ENCODE data around the gene GRAMD1B. TPM values are rescaled to one million over a fixed set of nuclear protein-coding genes. Genes with fewer than 3 reads are reported as not detected.
"Not testable (repeated sequence)": the region's sequence is repeated elsewhere in the genome, so short reads cannot be mapped to it uniquely, and the experiment has no call there.

Gene GRAMD1B
- total RNA-seq, 3 donors from 2014 or later, result 20.2 to 24.4 (median 23.7) TPM

DNA sequence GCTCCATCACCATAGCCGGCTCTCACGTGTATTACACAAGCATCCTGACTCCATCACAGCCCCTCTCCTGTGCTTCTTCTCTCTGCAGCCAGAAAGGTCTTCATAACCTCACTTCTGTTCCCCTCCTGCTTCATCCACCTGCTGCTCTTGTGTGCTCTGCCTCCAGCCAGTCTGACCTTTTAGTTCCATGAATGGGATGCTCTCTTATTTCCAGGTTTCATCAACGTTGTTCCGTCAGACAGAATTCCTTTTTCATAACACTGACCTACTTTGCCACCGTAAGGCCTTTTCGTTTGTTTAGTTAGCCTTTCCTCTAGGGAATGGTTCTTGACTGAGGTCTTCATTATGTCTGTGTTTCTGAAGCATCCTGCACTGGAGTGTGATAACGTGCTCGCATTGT is 18.8 kb downstream of the GRAMD1B start:
- H3K9me3 Mint-ChIP-seq, result no peaks in the 10 kb centered on the region
- H3K4me3 Mint-ChIP-seq, result no peak overlapping the region
- DNase-seq, result no peak
- H3K27me3 Mint-ChIP-seq (ENCODE audit: low read depth), result no peaks in the 10 kb centered on the region
- no peaks in the 10 kb centered on the region for H3K36me3 Mint-ChIP-seq (ENCODE audit: insufficient read depth)
- H3K4me1 Mint-ChIP-seq (ENCODE audit: low read depth), result peaks cover 19% of the 10 kb centered on the region
- no peak for ATAC-seq

DNA sequence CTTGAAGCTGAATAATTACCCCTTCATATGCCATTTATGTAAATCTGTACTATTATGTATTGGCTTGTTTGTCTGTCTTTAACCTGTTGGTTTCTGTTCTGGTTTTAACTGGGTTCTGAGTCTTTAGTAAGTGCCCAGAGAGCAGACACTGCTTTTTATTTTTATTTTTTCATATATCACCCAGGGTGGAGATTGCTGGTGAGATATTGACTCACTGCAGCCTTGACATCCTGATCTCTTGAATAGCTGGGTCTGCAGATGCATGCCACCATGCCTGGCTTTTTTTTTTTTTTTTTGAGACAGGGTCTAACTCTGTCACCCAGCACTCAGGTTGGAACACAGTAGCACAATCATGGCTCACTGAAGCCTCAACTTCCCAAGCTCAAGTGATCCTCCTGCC is 19.4 kb downstream of the GRAMD1B start:
- H3K4me3 Mint-ChIP-seq, result no peak overlapping the region
- peaks cover 25% of the 10 kb centered on the region for H3K4me1 Mint-ChIP-seq (ENCODE audit: low read depth)
- no peaks in the 10 kb centered on the region for H3K9me3 Mint-ChIP-seq
- H3K27me3 Mint-ChIP-seq (ENCODE audit: low read depth), result no peaks in the 10 kb centered on the region
- H3K36me3 Mint-ChIP-seq (ENCODE audit: insufficient read depth), result no peaks in the 10 kb centered on the region
- DNase-seq, result no peak
- ATAC-seq, result no peak

DNA sequence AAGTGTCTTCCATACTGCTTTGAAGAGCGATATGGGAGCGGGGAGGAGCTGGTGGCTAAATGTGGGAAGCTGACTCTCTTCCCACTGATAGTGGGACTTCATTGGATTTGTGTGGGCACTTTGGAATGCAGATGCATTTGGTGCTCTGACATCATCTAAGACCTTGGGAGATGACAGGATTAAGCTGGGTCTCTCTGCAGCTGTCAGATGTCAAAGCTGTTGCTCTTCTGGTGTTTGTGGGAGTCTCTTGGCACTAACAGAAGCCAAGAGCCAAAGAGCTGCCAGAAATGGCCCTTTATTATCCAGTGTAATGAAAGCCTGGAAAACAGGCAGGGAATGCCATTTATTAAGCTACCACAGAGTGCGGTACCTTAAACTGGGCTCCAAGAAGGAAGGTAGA is 20.6 kb downstream of the GRAMD1B start:
- no peak for ATAC-seq
- H3K4me3 Mint-ChIP-seq, result no peak overlapping the region
- H3K4me1 Mint-ChIP-seq (ENCODE audit: low read depth), result peaks cover 35% of the 10 kb centered on the region
- H3K36me3 Mint-ChIP-seq (ENCODE audit: insufficient read depth), result no peaks in the 10 kb centered on the region
- no peaks in the 10 kb centered on the region for H3K9me3 Mint-ChIP-seq
- no peak for DNase-seq
- no peaks in the 10 kb centered on the region for H3K27me3 Mint-ChIP-seq (ENCODE audit: low read depth)

DNA sequence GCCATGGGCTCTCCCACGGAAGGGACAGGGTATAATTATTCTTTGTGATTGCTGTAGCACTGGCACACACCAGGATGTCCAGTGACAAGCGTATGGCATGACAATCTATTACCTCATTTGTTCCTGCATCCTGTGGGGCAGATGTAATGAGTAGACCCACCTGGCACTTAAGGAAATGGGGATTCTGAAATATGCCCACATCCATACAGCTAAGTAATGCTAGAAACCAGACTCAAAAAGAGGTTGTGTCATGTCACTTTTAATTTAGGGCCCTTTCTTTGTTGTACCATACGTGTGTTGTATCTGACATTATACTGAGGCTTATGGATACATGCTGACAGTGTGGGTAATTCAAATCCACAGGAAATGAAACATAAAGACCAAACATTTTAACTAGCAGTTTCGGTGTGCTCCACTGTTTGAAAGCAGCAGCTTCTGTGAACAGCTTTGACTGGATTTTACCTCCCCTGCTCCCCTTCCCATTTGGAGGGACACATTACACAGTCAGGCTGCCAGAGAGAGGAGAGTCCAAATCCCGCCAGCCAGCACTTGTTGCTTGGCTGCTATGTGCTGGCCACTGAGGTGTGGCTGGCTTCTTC is 21.2 kb downstream of the GRAMD1B start:
- H3K4me3 Mint-ChIP-seq, result no peak overlapping the region
- ATAC-seq (no peak), DNase-seq (no peak)
- H3K36me3 Mint-ChIP-seq (ENCODE audit: insufficient read depth), result no peaks in the 10 kb centered on the region
- peaks cover 42% of the 10 kb centered on the region for H3K4me1 Mint-ChIP-seq (ENCODE audit: low read depth)
- H3K9me3 Mint-ChIP-seq, result no peaks in the 10 kb centered on the region
- no peaks in the 10 kb centered on the region for H3K27me3 Mint-ChIP-seq (ENCODE audit: low read depth)

DNA sequence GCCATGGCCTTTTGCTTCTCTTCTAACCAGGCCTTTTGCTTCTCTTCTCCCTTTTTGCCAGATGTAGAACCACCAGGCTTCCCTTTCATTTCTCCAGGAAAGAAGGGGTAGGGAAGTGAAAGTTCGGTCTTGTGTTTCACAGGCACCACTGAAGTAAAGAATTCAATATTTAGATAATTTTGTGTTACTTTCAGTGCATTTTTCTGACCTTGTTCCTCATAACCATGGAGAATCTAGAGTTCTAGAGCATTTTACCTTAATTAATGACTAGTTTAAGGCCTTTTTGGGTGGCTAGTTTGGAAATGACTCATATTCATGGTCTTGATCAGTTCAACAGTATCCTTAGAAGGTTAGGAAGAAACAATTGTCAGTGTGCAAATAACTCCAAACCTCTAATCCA is 22.7 kb downstream of the GRAMD1B start:
- ATAC-seq, result no peak
- no peaks in the 10 kb centered on the region for H3K36me3 Mint-ChIP-seq (ENCODE audit: insufficient read depth)
- DNase-seq, result no peak
- no peak overlapping the region for H3K4me3 Mint-ChIP-seq
- no peaks in the 10 kb centered on the region for H3K27me3 Mint-ChIP-seq (ENCODE audit: low read depth)
- H3K4me1 Mint-ChIP-seq (ENCODE audit: low read depth), result peaks cover 55% of the 10 kb centered on the region
- no peaks in the 10 kb centered on the region for H3K9me3 Mint-ChIP-seq

DNA sequence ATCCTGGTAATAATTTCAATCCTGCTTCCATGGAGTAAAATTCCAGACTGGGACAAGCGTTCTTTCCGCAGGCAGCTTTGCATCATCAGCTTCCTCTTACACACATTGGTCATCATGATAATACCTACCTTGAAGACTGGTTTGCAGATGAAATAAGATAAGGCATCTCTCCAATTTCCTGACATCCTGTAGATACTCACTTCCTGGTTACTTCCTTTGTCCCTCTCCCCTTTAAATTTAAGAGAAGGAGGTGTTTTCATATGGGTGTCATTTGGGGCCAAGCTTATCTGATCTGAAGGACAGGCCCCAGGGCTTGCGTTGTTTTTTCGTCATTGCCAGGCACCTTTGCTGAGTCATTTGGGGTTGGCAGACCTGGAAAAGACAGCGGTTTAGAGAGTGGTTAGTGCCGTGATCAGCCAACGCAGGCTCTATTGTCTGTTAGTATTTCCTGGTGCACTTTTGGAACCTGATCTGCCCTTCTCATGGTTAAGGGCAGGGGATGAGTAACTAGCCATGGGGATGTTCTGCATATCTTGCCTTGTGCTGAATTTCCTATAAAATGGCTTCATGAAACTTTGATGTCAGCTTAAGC is 24.1 kb downstream of the GRAMD1B start:
- Mint-ChIP-seq H3K4me1 (ENCODE audit: low read depth) (peaks cover 53% of the 10 kb centered on the region), H3K27me3 (ENCODE audit: low read depth) (no peaks in the 10 kb centered on the region), H3K36me3 (ENCODE audit: insufficient read depth) (no peaks in the 10 kb centered on the region), H3K4me3 (peak overlapping the region; percentile 53), H3K9me3 (no peaks in the 10 kb centered on the region)
- ATAC-seq (peak; percentile 94 to 96), DNase-seq (peak; percentile 49)

DNA sequence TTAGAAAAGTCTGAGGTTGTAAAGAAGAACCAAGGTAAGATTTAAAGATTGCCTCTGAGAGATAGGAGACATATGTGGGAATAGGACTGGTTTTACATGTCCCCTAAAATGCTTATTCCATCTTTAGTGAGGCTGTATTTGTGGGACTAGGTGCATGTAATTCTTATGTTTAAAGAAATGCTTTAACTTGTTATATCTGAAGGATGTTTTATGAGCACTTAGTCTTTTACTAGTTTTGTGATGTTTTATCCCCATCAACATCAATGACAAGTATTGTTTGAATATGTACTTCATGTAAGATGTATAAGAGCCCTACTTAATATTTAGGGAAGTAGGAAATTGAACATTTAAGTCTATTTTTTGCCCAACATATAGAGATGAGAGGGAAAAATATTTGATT is 24.7 kb downstream of the GRAMD1B start:
- Mint-ChIP-seq H3K4me3 (peak overlapping the region; percentile 53), H3K4me1 (ENCODE audit: low read depth) (peaks cover 53% of the 10 kb centered on the region), H3K27me3 (ENCODE audit: low read depth) (no peaks in the 10 kb centered on the region), H3K9me3 (no peaks in the 10 kb centered on the region), H3K36me3 (ENCODE audit: insufficient read depth) (no peaks in the 10 kb centered on the region)
- no peak for ATAC-seq
- no peak for DNase-seq

DNA sequence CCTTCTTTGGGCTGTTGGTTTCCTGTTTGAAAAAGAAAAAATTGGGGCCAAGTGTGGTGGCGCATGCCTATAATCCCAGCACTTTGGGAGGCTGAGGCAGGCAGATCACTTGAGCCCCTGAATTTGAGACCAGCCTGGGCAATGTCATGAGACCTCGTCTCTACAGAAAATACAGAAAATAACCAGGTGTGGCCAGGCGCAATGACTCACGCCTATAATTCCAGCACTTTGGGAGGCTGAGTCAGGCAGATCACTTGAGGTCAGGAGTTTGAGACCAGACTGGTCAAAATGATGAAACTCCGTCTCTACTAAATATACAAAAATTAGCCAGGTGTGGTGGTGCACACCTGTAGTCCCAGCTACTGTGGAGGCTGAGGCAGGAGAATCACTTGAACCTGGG is 26.4 kb downstream of the GRAMD1B start:
- not testable (repeated sequence) for DNase-seq; ATAC-seq; H3K36me3 Mint-ChIP-seq (ENCODE audit: insufficient read depth); H3K27me3 Mint-ChIP-seq (ENCODE audit: low read depth); H3K9me3 Mint-ChIP-seq
- Mint-ChIP-seq H3K4me1 (ENCODE audit: low read depth) (peaks cover 45% of the 10 kb centered on the region), H3K4me3 (peak overlapping the region; percentile 48)

DNA sequence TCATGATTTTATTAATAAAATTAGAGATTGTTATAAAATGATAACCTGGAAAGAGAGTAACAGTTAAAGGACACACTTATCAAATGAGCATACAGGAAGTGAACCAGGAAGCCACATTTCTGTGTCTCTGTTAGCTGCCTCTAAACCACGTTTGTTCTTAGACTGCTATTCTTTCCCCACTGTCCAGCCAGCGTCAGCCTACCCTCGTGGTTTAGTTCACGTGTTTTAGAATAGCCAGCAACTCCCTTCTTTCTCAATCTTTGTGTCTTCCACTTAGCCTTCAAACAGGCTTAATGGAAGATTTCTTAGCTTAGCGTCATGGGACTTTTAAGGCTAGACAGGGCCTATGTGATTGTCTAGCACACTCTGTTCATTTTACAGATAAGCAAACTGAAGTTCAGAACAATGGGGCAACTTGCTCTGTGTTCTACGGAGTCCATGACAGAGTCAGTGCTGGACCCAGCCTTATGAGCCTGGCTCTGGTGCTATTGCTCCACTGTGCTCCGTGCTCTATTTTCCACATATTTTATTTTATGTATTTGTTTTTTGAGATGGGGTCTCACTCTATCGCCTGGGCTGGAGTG is 27.2 kb downstream of the GRAMD1B start:
- H3K4me3 Mint-ChIP-seq, result no peak overlapping the region
- DNase-seq (no peak), ATAC-seq (no peak)
- no peaks in the 10 kb centered on the region for H3K9me3 Mint-ChIP-seq
- no peaks in the 10 kb centered on the region for H3K27me3 Mint-ChIP-seq (ENCODE audit: low read depth)
- H3K4me1 Mint-ChIP-seq (ENCODE audit: low read depth), result peaks cover 40% of the 10 kb centered on the region
- no peaks in the 10 kb centered on the region for H3K36me3 Mint-ChIP-seq (ENCODE audit: insufficient read depth)

DNA sequence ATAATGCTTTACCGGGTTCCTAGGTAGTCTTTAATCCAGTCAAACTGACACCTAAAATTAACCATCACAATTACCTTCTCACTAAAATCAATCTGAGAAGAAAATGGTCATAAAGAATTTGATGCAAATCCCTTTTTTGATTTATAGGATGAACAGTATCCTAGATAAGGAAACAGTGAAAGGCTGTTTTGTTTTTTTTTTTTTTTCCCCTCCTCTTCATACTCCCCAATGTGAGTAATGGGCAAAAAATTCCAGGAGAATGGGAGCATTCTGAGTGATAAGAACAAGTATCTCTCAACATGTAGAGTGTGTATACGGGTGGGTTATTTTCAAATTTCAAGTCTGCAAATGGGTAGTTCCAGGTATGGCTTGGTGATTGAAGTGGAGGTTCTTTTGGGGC is 28.4 kb downstream of the GRAMD1B start:
- Mint-ChIP-seq H3K27me3 (ENCODE audit: low read depth) (no peaks in the 10 kb centered on the region), H3K4me3 (no peak overlapping the region), H3K4me1 (ENCODE audit: low read depth) (peaks cover 40% of the 10 kb centered on the region), H3K36me3 (ENCODE audit: insufficient read depth) (no peaks in the 10 kb centered on the region), H3K9me3 (no peaks in the 10 kb centered on the region)
- no peak for DNase-seq
- ATAC-seq, result no peak

DNA sequence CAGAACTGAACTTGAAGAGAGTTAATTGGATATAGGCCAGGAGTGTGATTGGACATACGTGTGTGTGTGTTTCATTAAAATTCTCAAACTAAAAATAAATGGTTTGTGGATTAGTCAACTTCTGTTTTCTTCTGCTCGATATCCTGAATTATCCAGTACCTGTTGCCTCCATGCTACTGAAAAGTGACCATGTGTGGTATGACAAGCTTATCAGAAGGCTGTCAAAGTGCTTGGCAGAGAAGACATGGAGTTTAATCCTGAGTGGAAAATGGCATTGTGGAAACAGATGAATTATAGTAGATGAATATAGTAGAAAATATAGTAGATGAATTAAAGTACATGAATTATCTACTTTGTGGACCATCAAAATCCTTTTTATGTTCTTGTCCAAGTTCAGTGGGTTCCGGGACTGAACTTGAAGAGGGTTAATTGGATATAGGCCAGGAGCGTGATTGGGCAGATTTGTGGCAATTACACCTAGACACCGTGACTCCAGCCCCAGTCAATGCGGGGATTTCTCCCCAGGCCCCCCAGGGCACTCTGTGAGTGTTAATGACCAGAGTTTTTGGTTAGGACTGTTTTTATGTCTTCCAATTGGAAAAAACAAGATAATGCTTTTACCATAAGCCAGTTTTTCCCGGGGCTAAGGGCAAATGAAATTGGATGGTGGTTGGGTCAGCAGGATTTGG is 30.1 kb downstream of the GRAMD1B start:
- ATAC-seq (no peak), DNase-seq (no peak)
- Mint-ChIP-seq H3K4me1 (ENCODE audit: low read depth) (peaks cover 26% of the 10 kb centered on the region), H3K36me3 (ENCODE audit: insufficient read depth) (no peaks in the 10 kb centered on the region), H3K9me3 (no peaks in the 10 kb centered on the region), H3K4me3 (no peak overlapping the region), H3K27me3 (ENCODE audit: low read depth) (no peaks in the 10 kb centered on the region)

DNA sequence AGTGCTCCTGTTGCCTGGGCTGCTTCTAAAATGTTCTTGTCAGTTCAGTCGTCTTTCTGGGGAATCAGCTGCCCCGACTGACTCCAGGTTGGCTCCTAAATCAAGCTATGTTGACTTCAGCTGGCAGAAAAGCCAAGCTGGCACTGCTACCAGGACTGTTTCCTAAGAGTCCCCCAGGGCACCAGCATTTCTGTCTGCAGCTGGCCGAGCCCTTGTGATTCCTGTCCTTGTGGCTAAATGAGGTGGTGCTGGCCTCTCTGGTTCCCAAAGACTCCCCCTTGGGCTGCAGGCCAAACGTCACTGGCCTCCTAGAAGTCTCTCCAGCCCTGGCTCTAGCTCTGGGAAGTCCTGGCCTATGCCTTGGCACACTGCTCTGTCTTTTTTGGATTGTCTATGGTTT is 31.1 kb downstream of the GRAMD1B start:
- H3K36me3 Mint-ChIP-seq (ENCODE audit: insufficient read depth), result no peaks in the 10 kb centered on the region
- H3K27me3 Mint-ChIP-seq (ENCODE audit: low read depth), result no peaks in the 10 kb centered on the region
- H3K4me1 Mint-ChIP-seq (ENCODE audit: low read depth), result peaks cover 18% of the 10 kb centered on the region

DNA sequence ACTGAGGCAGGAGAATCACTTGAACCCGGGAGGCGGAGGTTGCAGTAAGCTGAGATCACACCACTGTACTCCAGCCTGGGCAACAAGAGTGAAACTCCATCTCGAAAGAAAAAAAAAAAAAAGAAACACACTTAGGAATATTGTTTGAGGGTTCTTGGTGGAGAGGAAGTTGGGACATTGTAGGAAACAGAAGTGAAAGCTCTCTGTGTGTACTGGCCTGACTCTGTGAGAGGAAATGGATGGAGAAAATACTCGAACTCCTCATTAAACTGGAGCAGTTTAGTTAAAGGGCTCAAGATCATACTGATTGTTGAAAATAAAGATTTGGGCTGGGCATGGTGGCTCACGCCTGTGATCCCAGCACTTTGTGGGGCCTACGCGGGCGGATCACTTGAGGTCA is 35.6 kb downstream of the GRAMD1B start:
- DNase-seq; H3K9me3 Mint-ChIP-seq; H3K36me3 Mint-ChIP-seq (ENCODE audit: insufficient read depth); H3K27me3 Mint-ChIP-seq (ENCODE audit: low read depth); ATAC-seq; H3K4me1 Mint-ChIP-seq (ENCODE audit: low read depth); H3K4me3 Mint-ChIP-seq: not testable (repeated sequence)

More for the DNA sequence above, 31.1 kb downstream of the GRAMD1B start:
- DNase-seq (no peak), ATAC-seq (no peak)
- Mint-ChIP-seq H3K4me3 (no peak overlapping the region), H3K9me3 (no peaks in the 10 kb centered on the region)

DNA sequence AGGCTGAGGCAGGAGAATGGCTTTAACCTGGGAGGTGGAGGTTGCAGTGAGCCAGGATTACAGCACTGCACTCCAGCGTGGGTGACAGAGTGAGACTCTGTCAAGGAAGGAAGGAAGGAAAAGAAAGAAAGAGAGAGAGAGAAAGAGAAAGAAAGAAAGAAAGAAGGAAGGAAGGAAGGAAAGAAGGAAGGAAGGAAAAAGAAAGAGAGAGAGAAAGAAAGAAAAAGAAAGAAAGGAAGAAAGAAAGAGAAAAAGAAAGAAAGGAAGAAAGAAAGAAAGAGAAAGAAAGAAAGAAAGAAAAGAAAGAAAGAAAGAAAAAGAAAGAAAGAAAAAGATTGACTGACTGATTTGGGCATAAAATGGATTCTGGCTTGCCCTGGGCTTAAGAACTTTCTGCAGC is 36.1 kb downstream of the GRAMD1B start:
- H3K4me1 Mint-ChIP-seq (ENCODE audit: low read depth); DNase-seq; ATAC-seq; H3K9me3 Mint-ChIP-seq; H3K36me3 Mint-ChIP-seq (ENCODE audit: insufficient read depth); H3K4me3 Mint-ChIP-seq; H3K27me3 Mint-ChIP-seq (ENCODE audit: low read depth): not testable (repeated sequence)

DNA sequence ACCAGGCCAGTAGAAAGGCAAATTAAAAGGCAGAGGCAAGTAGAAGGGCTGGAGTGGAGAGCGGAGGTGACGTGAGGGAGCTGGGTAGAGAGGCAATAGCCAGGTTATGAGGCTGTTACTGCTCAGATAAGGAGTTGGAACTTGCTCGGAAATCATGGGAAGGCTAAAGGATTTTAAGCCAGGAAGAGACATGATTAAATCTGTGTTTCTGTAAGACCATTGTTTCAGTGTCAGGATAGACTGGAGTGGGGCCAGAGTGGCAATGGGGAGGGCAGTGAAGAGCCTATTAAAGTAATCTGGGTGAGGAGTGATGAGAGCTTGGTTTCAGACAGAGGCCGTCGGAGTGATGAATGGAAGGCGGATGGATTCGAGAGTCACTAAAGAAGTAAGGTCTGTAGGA is 39.0 kb downstream of the GRAMD1B start:
- no peaks in the 10 kb centered on the region for H3K36me3 Mint-ChIP-seq (ENCODE audit: insufficient read depth)

More for the DNA sequence above, 39.0 kb downstream of the GRAMD1B start:
- Mint-ChIP-seq H3K27me3 (ENCODE audit: low read depth) (no peaks in the 10 kb centered on the region), H3K9me3 (no peaks in the 10 kb centered on the region), H3K4me1 (ENCODE audit: low read depth) (peaks cover 2% of the 10 kb centered on the region), H3K4me3 (no peak overlapping the region)
- ATAC-seq (no peak), DNase-seq (no peak)

Measured in activated T-cell treated with anti-CD3 and anti-CD28 coated beads, Interleukin-2, amount 50 U/mL, for 4 hours (primary cell).